Body of pancreas (tissue), 4 donors: ENCODE data around the gene IER5L.

Experiments
- POLR2A ChIP-seq, 3 donors: fragments of 450-650 bp; IDR thresholded peaks; one replicate each; pipeline ENCODE4 v1.6.1; 2016; ENCODE audit warnings: antibody characterized with exemption in 3 of 3, mild to moderate bottlenecking in 2 of 3
- TF ChIP-seq, protein P1 (sequence below), 7 experiments: fragments of 450-650 bp in 4 of 7; fragments of 200-600 bp in 3 of 7; sonication (generic) in 3 of 7; IDR thresholded peaks; one replicate each; pipeline ENCODE4 v1.5.1; 2016 to 2019; ENCODE audit warnings: antibody characterized with exemption in 7 of 7

- TF ChIP-seq, protein P1, sequence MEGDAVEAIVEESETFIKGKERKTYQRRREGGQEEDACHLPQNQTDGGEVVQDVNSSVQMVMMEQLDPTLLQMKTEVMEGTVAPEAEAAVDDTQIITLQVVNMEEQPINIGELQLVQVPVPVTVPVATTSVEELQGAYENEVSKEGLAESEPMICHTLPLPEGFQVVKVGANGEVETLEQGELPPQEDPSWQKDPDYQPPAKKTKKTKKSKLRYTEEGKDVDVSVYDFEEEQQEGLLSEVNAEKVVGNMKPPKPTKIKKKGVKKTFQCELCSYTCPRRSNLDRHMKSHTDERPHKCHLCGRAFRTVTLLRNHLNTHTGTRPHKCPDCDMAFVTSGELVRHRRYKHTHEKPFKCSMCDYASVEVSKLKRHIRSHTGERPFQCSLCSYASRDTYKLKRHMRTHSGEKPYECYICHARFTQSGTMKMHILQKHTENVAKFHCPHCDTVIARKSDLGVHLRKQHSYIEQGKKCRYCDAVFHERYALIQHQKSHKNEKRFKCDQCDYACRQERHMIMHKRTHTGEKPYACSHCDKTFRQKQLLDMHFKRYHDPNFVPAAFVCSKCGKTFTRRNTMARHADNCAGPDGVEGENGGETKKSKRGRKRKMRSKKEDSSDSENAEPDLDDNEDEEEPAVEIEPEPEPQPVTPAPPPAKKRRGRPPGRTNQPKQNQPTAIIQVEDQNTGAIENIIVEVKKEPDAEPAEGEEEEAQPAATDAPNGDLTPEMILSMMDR (IDR thresholded peaks at IDR 0.05) = no peak
- TF ChIP-seq POLR2A (IDR thresholded peaks at IDR 0.05) = no peak
Measured at GRCh38 chr9:129210125-129210524, 32.1 kb upstream of the IER5L start.
